Hypothalamus (tissue), 51 donors: ENCODE measurements around the gene UBR3.

Experiments
- DNase-seq, 51 donors: peaks; one replicate each; lab custom pipeline; 2025; lab: John Stamatoyannopoulos, UW

The UBR3 gene

GRCh38 chr2:169994752-169995151, 167.5 kb downstream of the UBR3 start:
- no peak for DNase-seq

- no peak for DNase-seq
These were observed 170.1 kb downstream of the UBR3 start for GRCh38 chr2:169997140-169997887.

- DNase-seq = no peak
These were observed 171.8 kb downstream of the UBR3 start for GRCh38 chr2:169999054-169999453.

- DNase-seq = no peak
These were observed 174.8 kb downstream of the UBR3 start for GRCh38 chr2:170002096-170002495.

- no peak for DNase-seq
These were observed 178.4 kb downstream of the UBR3 start for GRCh38 chr2:170005702-170006101.

GRCh38 chr2:170006587-170007325, 179.5 kb downstream of the UBR3 start:
- DNase-seq = no peak

GRCh38 chr2:170009209-170009608, 182.0 kb downstream of the UBR3 start:
- DNase-seq = no peak

- no peak for DNase-seq
These were observed 185.5 kb downstream of the UBR3 start for GRCh38 chr2:170012773-170013172.

- no peak for DNase-seq
These were observed 186.7 kb downstream of the UBR3 start for GRCh38 chr2:170013802-170014551.

GRCh38 chr2:170014769-170015168, 187.5 kb downstream of the UBR3 start:
- DNase-seq = no peak

GRCh38 chr2:170017860-170018532, 190.7 kb downstream of the UBR3 start:
- DNase-seq = no peak

GRCh38 chr2:170019060-170019805, 192.0 kb downstream of the UBR3 start:
- DNase-seq = no peak

GRCh38 chr2:170020777-170021176, 193.5 kb downstream of the UBR3 start:
- no peak for DNase-seq

GRCh38 chr2:170022692-170023091, 195.4 kb downstream of the UBR3 start:
- no peak for DNase-seq

GRCh38 chr2:170024721-170025120, 197.5 kb downstream of the UBR3 start:
- DNase-seq = no peak

GRCh38 chr2:170025223-170025622, 198.0 kb downstream of the UBR3 start:
- DNase-seq = no peak

GRCh38 chr2:170026361-170026760, 199.1 kb downstream of the UBR3 start:
- DNase-seq = no peak

GRCh38 chr2:170029551-170029950, 202.3 kb downstream of the UBR3 start:
- DNase-seq = no peak

- DNase-seq = no peak
These were observed 202.8 kb downstream of the UBR3 start for GRCh38 chr2:170030040-170030439.

- no peak for DNase-seq
These were observed 204.0 kb downstream of the UBR3 start for GRCh38 chr2:170031288-170031687.
